GM23338 (cell line): Measurements from ENCODE around the gene LPP. TPM values are rescaled to one million over a fixed set of nuclear protein-coding genes. Genes with fewer than 3 reads are reported as not detected.

Experiments
- ATAC-seq: fragments of 200-7000 bp; cut with Tn5 transposase; 3 replicates; pipeline ENCODE4 v1.9.1; 2020
- DNase-seq: peaks from one replicate; pipeline ENCODE4 v3.0.0-alpha.2; 2015; ENCODE audit warnings: low spot score
- H2AFZ ChIP-seq: fragments of 200-600 bp; sonication (generic); 2 replicates; pipeline ENCODE4 v1.8.0; 2016; ENCODE audit warnings: antibody characterized with exemption, mild to moderate bottlenecking, moderate library complexity
- H3F3A ChIP-seq: fragments of 200-600 bp; sonication (generic); replicated peaks from 2 replicates; pipeline ENCODE4 v1.8.0; 2017; ENCODE audit warnings: antibody characterized with exemption, mixed run types, low read depth
- H3K27ac ChIP-seq: fragments of 200-600 bp; sonication (generic); 2 replicates; pipeline ENCODE4 v1.6.1; 2016; ENCODE audit warnings: low read depth
- H3K27me3 ChIP-seq: fragments of 200-600 bp; sonication (generic); 2 replicates; pipeline ENCODE4 v1.8.0; 2016; ENCODE audit warnings: mild to moderate bottlenecking, mixed run types, moderate library complexity; ENCODE audit not compliant: insufficient read depth
- H3K36me3 ChIP-seq: fragments of 200-600 bp; sonication (generic); 2 replicates; pipeline ENCODE4 v1.8.0; 2016; ENCODE audit warnings: mild to moderate bottlenecking; ENCODE audit not compliant: insufficient read depth
- H3K4me1 ChIP-seq: fragments of 200-600 bp; sonication (generic); 2 replicates; pipeline ENCODE4 v1.8.0; 2016; ENCODE audit warnings: mild to moderate bottlenecking, moderate library complexity; ENCODE audit not compliant: insufficient read depth
- H3K4me2 ChIP-seq: fragments of 200-600 bp; sonication (generic); 2 replicates; pipeline ENCODE4 v1.7.1; 2017; ENCODE audit warnings: mixed run types
- H3K4me3 ChIP-seq: fragments of 200-600 bp; sonication (generic); 2 replicates; pipeline ENCODE4 v1.6.1; 2016; ENCODE audit warnings: mixed run types
- H3K79me2 ChIP-seq: fragments of 200-600 bp; sonication (generic); replicated peaks from 2 replicates; pipeline ENCODE4 v1.8.0; 2017; ENCODE audit warnings: mild to moderate bottlenecking; ENCODE audit not compliant: insufficient read depth
- H3K9me2 ChIP-seq: fragments of 200-600 bp; sonication (generic); 2 replicates; pipeline ENCODE4 v1.8.0; 2017; ENCODE audit not compliant: insufficient read depth
- H4K20me1 ChIP-seq: fragments of 200-600 bp; sonication (generic); replicated peaks from 2 replicates; pipeline ENCODE4 v1.8.0; 2017; ENCODE audit warnings: mild to moderate bottlenecking; ENCODE audit not compliant: insufficient read depth
- H3K27ac Mint-ChIP-seq: 2 replicates; pipeline ENCODE4 v1.8.0; 2020; ENCODE audit warnings: inconsistent platforms, mild to moderate bottlenecking, moderate library complexity, mixed read lengths
- H3K27me3 Mint-ChIP-seq: 3 replicates; pipeline ENCODE4 v1.8.0; 2022; ENCODE audit warnings: low read depth, mild to moderate bottlenecking, moderate library complexity, mixed read lengths, inconsistent platforms; ENCODE audit not compliant: insufficient read depth, poor library complexity
- H3K36me3 Mint-ChIP-seq: 3 replicates; pipeline ENCODE4 v1.8.0; 2021; ENCODE audit warnings: low read depth, mild to moderate bottlenecking, inconsistent platforms, moderate library complexity, mixed read lengths
- H3K4me1 Mint-ChIP-seq: 3 replicates; pipeline ENCODE4 v1.8.0; 2020; ENCODE audit warnings: mild to moderate bottlenecking, inconsistent platforms, mixed read lengths
- H3K4me3 Mint-ChIP-seq: 3 replicates; pipeline ENCODE4 v1.8.0; 2021; ENCODE audit warnings: moderate library complexity, mild to moderate bottlenecking, inconsistent platforms, mixed read lengths
- H3K9me3 Mint-ChIP-seq: 3 replicates; pipeline ENCODE4 v1.8.0; 2020; ENCODE audit warnings: moderate library complexity, mild to moderate bottlenecking, inconsistent platforms, mixed read lengths
- CTCF ChIP-seq, 2 experiments: fragments of 200-600 bp in 1 of 2; sonication (generic) in 1 of 2; conservative IDR thresholded peaks; 2 replicates each; pipeline versions ENCODE4 v1.5.1 to v1.6.1; 2016 to 2017; ENCODE audit warnings: antibody characterized with exemption in 2 of 2, low read depth in 2 of 2, mild to moderate bottlenecking in 2 of 2, moderate library complexity in 1 of 2
- ETS1 ChIP-seq: IDR thresholded peaks from 2 replicates; pipeline ENCODE4 v1.6.1; 2016; ENCODE audit warnings: antibody characterized with exemption
- JUNB ChIP-seq: IDR thresholded peaks from one replicate; pipeline ENCODE4 v1.6.1; 2016; ENCODE audit warnings: antibody characterized with exemption; ENCODE audit not compliant: unreplicated experiment
- NANOG ChIP-seq: IDR thresholded peaks from 2 replicates; pipeline ENCODE4 v1.6.1; 2016; ENCODE audit warnings: antibody characterized with exemption, borderline replicate concordance
- POLR2AphosphoS5 ChIP-seq: IDR thresholded peaks from 2 replicates; pipeline ENCODE4 v1.6.1; 2016; ENCODE audit warnings: antibody characterized with exemption, low read depth
- REST ChIP-seq: IDR thresholded peaks from one replicate; pipeline ENCODE4 v1.6.1; 2018; ENCODE audit warnings: antibody characterized with exemption; ENCODE audit not compliant: unreplicated experiment
- ZNF114 ChIP-seq: fragments of 250-450 bp; sonication (Bioruptor Pico); IDR thresholded peaks from 2 replicates; pipeline ENCODE4 v1.5.0; 2020; ENCODE audit warnings: mild to moderate bottlenecking, moderate library complexity
- ZNF331 ChIP-seq: fragments of 250-450 bp; sonication (Bioruptor Pico); IDR thresholded peaks from 2 replicates; pipeline ENCODE4 v1.5.0; 2020; ENCODE audit warnings: low read depth, mild to moderate bottlenecking, moderate library complexity
- ZNF462 ChIP-seq: fragments of 250-450 bp; sonication (Bioruptor Pico); IDR thresholded peaks from 2 replicates; pipeline ENCODE4 v1.5.0; 2020; ENCODE audit warnings: mild to moderate bottlenecking, moderate library complexity
- polyA plus RNA-seq: library from polyadenylated mRNA; unstranded; fragments of >200 nt; fragmentation: Nextera tagmentation; extraction: Ambion mirVana; gene quantifications from 2 replicates; pipeline ENCODE4 v1.2.1, GENCODE V29; 2016
- total RNA-seq: library from RNA; depleted of rRNA; stranded (reverse); fragments of >200 nt; shearing (Covaris generic); gene quantifications from 2 replicates; pipeline ENCODE4 v1.2.3, GENCODE V29; 2014

LPP gene
- total and polyA plus RNA-seq, 2 experiments from 2014 or later, result 23.0 to 35.2 TPM

GRCh38 chr3:188292827-188293226 is 138.9 kb downstream of the LPP start (continued):
- TF ChIP-seq REST, result no peak

GRCh38 chr3:188294113-188294512 is 140.2 kb downstream of the LPP start:
- no peaks in the 10 kb centered on the region for H3K9me3 Mint-ChIP-seq
- TF ChIP-seq ETS1 (no peak), ZNF462 (CRISPR knock-in tag) (no peak), JUNB (no peak), NANOG (no peak), CTCF (conservative IDR thresholded peaks at IDR 0.05; ENCODE audit: low read depth in 2 of 2) (no peak), POLR2AphosphoS5 (no peak), REST (no peak), ZNF331 (no peak), ZNF114 (no peak)

More at GRCh38 chr3:188294113-188294512, 140.2 kb downstream of the LPP start:
- Histone ChIP-seq H3K4me1 (peaks cover 10% of the 10 kb centered on the region), H3K27ac (no peak overlapping the region), H3K36me3 (no peaks in the 10 kb centered on the region), H3F3A (no peaks in the 10 kb centered on the region), H3K27me3 (no peaks in the 10 kb centered on the region), H3K9me2 (no peaks in the 10 kb centered on the region), H4K20me1 (no peaks in the 10 kb centered on the region), H3K79me2 (peaks cover 23% of the 10 kb centered on the region; the same call in 1 of the 2 replicates), H2AFZ (no peak overlapping the region), H3K4me2 (no peak overlapping the region), H3K4me3 (no peak overlapping the region)
- H3K4me3 Mint-ChIP-seq, result no peak overlapping the region
- peaks cover 18% of the 10 kb centered on the region for H3K4me1 Mint-ChIP-seq
- no peaks in the 10 kb centered on the region; the same call in 2 of the 3 replicates for H3K36me3 Mint-ChIP-seq
- H3K27ac Mint-ChIP-seq, result peak overlapping the region; percentile 15; the same call in 1 of the 2 replicates
- ATAC-seq (no peak), DNase-seq (no peak)
- no peaks in the 10 kb centered on the region for H3K27me3 Mint-ChIP-seq
